Measurements from ENCODE around the gene VWA7.
A peak's percentile ranks its signal among the peaks of the same experiment; 100 is the strongest.
"Not testable (repeated sequence)": the region's sequence is repeated elsewhere in the genome, so short reads cannot be mapped to it uniquely, and the experiment has no call there.

VWA7 gene

DNA sequence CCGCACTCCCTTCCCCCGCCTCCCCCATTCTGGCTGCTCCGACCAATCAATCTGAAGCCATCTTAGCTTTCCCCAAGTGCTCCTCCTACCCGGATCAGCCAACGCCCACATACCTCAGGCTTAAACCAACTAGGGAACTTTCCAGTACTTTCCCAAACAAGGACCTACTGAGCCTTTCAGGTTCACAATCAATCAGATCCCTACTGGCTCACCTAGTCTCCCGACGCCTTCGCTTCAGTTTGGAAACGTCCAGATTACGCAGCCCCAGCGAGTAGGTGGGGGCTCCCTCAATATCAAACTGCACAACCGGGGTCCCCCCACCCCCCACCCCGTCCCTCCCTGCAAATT lies 37.5 kb upstream of the VWA7 start:
- 0% methylated on average over 9 of the region's 13 CpGs for WGBS (ENCODE audit: insufficient coverage)
- ChIA-PET POLR2A (interaction anchor here (0.7 to 1.9 kb wide), 7 partner anchors 8 to 111 kb away, joined by 3 to 14 read pairs (median 4); partner anchors contain the start of genes ABHD16A, HSPA1B, LSM2 and VARS1), CTCF (interaction anchor here (1.0 to 3.9 kb wide), 8 partner anchors 11 to 85 kb away, joined by 3 to 13 read pairs (median 6); partner anchors contain the start of genes HSPA1B and VARS1)
- peak; percentile 80 to 86 (median 83) for DNase-seq
- H3K4me3 ChIP-seq (ENCODE audit: control insufficient read depth in 1 of 7, extremely low read depth in 1 of 7, insufficient read depth in 4 of 7, low read depth in 2 of 7, low read length in 6 of 7), result peak overlapping the region; percentile 35 to 95 (median 82)
- H3K9me3 ChIP-seq (ENCODE audit: control extremely low read depth in 1 of 5, control insufficient read depth in 4 of 5, insufficient read depth in 2 of 5, low read depth in 1 of 5, low read length in 4 of 5), result no peaks in the 10 kb centered on the region
- no peaks in the 10 kb centered on the region for H3K36me3 ChIP-seq (ENCODE audit: control insufficient read depth in 4 of 4, insufficient read depth in 4 of 4, low read length in 3 of 4)
- no peaks in the 10 kb centered on the region for H3K27me3 ChIP-seq (replicated peaks in 2 of 5; ENCODE audit: control insufficient read depth in 4 of 5, insufficient read depth in 5 of 5, low read length in 4 of 5)
- peaks cover 16 to 38% (median 24%) of the 10 kb centered on the region in 4 experiments for H3K4me1 ChIP-seq (ENCODE audit: control extremely low read depth in 1 of 4, control insufficient read depth in 4 of 4, insufficient read depth in 4 of 4, low read length in 3 of 4)
- H3K27ac ChIP-seq (ENCODE audit: insufficient read depth in 1 of 2, low read depth in 1 of 2, low read length in 2 of 2, poor library complexity in 1 of 2, severe bottlenecking in 2 of 2), result peak overlapping the region; percentile 58 to 83

DNA sequence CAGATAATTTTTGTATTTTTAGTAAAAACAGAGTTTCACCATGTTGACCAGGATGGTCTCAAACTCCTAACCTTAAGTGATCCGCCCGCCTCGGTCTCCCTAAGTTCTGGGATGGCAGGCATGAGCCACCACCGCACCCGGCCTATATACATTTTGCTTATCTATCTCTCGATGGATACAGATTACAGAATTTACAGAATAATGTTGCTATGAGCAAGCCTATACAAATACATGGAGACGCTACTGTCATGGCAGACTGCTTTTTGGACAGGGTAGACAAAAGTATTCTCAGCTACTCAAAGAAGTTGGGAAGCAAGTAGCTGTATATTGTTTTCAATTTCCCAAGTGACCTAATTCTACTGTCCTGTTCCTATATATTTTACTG lies 36.3 kb upstream of the VWA7 start:
- Histone ChIP-seq H3K4me3 (ENCODE audit: control insufficient read depth in 1 of 7, extremely low read depth in 1 of 7, insufficient read depth in 4 of 7, low read depth in 2 of 7, low read length in 6 of 7) (peak overlapping the region in 3 of 7 experiments; percentile 28 to 95 (median 91)), H3K4me1 (ENCODE audit: control extremely low read depth in 1 of 4, control insufficient read depth in 4 of 4, insufficient read depth in 4 of 4, low read length in 3 of 4) (peaks cover 10 to 35% (median 17%) of the 10 kb centered on the region in 4 experiments), H3K9me3 (ENCODE audit: control extremely low read depth in 1 of 5, control insufficient read depth in 4 of 5, insufficient read depth in 2 of 5, low read depth in 1 of 5, low read length in 4 of 5) (no peaks in the 10 kb centered on the region), H3K27ac (ENCODE audit: insufficient read depth in 1 of 2, low read depth in 1 of 2, low read length in 2 of 2, poor library complexity in 1 of 2, severe bottlenecking in 2 of 2) (peak overlapping the region in 1 of 2 experiments; percentile 83), H3K27me3 (replicated peaks in 2 of 5; ENCODE audit: control insufficient read depth in 4 of 5, insufficient read depth in 5 of 5, low read length in 4 of 5) (no peaks in the 10 kb centered on the region), H3K36me3 (ENCODE audit: control insufficient read depth in 4 of 4, insufficient read depth in 4 of 4, low read length in 3 of 4) (no peaks in the 10 kb centered on the region)
- no peak for DNase-seq
- CTCF ChIA-PET, result interaction anchor here (0.6 to 3.9 kb wide), 9 partner anchors 13 to 92 kb away, joined by 3 to 13 read pairs (median 5); partner anchors contain the start of genes LY6G6C and VARS1
- WGBS (ENCODE audit: insufficient coverage), result 100% methylated on average over 2 of the region's 7 CpGs
- POLR2A ChIA-PET, result interaction anchor here (1.2 to 1.5 kb wide), 2 partner anchors 13 to 198 kb away, joined by 3 to 4 read pairs; partner anchors contain the start of gene HSPA1B

DNA sequence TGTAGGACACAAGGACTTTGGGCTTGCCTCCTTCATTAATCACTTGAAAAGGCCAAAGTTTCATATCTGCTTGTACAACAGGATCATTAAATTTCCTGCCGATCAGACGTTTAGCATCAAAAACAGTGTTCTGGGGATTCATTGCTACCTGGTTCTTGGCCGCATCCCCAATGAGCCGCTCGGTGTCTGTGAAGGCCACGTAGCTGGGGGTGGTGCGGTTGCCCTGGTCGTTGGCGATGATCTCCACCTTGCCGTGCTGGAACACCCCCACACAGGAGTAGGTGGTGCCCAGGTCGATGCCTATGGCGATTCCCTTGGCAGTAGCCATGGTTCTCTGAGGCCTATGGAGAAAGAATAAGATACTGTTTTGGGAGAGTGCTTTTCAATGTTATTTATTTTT lies 34.5 kb upstream of the VWA7 start:
- ChIA-PET POLR2A (interaction anchor here (0.5 kb wide), 1 partner anchor 84 kb away, joined by 3 read pairs; no protein-coding TSS in a partner anchor), CTCF (interaction anchor here (0.6 to 3.9 kb wide), 5 partner anchors 13 to 132 kb away, joined by 3 to 13 read pairs (median 4); partner anchors contain the start of genes ABHD16A and VARS1)
- H3K9me3 ChIP-seq (ENCODE audit: control extremely low read depth in 1 of 5, control insufficient read depth in 4 of 5, insufficient read depth in 2 of 5, low read depth in 1 of 5, low read length in 4 of 5), result no peaks in the 10 kb centered on the region
- H3K27me3 ChIP-seq (replicated peaks in 2 of 5; ENCODE audit: control insufficient read depth in 4 of 5, insufficient read depth in 5 of 5, low read length in 4 of 5), result no peaks in the 10 kb centered on the region
- no peak overlapping the region for H3K4me3 ChIP-seq (ENCODE audit: control insufficient read depth in 1 of 7, extremely low read depth in 1 of 7, insufficient read depth in 4 of 7, low read depth in 2 of 7, low read length in 6 of 7)
- H3K4me1 ChIP-seq (ENCODE audit: control extremely low read depth in 1 of 4, control insufficient read depth in 4 of 4, insufficient read depth in 4 of 4, low read length in 3 of 4), result peaks cover 8 to 27% (median 11%) of the 10 kb centered on the region in 4 experiments
- H3K36me3 ChIP-seq (ENCODE audit: control insufficient read depth in 4 of 4, insufficient read depth in 4 of 4, low read length in 3 of 4), result no peaks in the 10 kb centered on the region
- DNase-seq, result no peak
- 96% methylated on average over 12 of the region's 12 CpGs for WGBS (ENCODE audit: insufficient coverage)
- H3K27ac ChIP-seq (ENCODE audit: insufficient read depth in 1 of 2, low read depth in 1 of 2, low read length in 2 of 2, poor library complexity in 1 of 2, severe bottlenecking in 2 of 2), result no peak overlapping the region

DNA sequence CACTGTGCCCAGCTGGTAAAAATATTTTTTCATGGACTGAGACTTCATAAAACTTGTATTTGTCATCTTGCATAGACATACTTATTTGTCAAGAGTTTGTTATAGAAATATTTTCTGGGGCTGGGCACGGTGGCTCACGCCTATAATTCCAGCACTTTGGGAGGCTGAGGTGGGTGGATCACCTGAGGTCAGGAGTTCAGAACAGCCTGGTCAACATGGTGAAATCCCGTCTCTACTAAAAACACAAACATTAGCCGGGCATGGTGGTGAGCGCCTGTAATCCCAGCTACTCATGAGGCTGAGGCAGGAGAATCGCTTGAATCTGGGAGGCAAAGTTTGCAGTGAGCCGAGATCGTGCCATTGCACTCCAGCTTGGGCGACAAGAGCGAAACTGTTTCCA lies 31.5 kb upstream of the VWA7 start:
- H3K4me1 ChIP-seq (ENCODE audit: control extremely low read depth in 1 of 4, control insufficient read depth in 4 of 4, insufficient read depth in 4 of 4, low read length in 3 of 4), result peaks cover 6 to 18% (median 14%) of the 10 kb centered on the region in 4 experiments
- DNase-seq; H3K27ac ChIP-seq (ENCODE audit: insufficient read depth in 1 of 2, low read depth in 1 of 2, low read length in 2 of 2, poor library complexity in 1 of 2, severe bottlenecking in 2 of 2); H3K36me3 ChIP-seq (ENCODE audit: control insufficient read depth in 4 of 4, insufficient read depth in 4 of 4, low read length in 3 of 4); H3K9me3 ChIP-seq (ENCODE audit: control extremely low read depth in 1 of 5, control insufficient read depth in 4 of 5, insufficient read depth in 2 of 5, low read depth in 1 of 5, low read length in 4 of 5); H3K4me3 ChIP-seq (ENCODE audit: control insufficient read depth in 1 of 7, extremely low read depth in 1 of 7, insufficient read depth in 4 of 7, low read depth in 2 of 7, low read length in 6 of 7); H3K27me3 ChIP-seq (replicated peaks in 2 of 5; ENCODE audit: control insufficient read depth in 4 of 5, insufficient read depth in 5 of 5, low read length in 4 of 5); POLR2A ChIA-PET: not testable (repeated sequence)
- CTCF ChIA-PET, result interaction anchor here (1.5 to 1.8 kb wide), 2 partner anchors 10 to 13 kb away, joined by 4 to 5 read pairs; partner anchors contain the start of gene VARS1
- WGBS (ENCODE audit: insufficient coverage), result 94% methylated on average over 3 of the region's 10 CpGs

DNA sequence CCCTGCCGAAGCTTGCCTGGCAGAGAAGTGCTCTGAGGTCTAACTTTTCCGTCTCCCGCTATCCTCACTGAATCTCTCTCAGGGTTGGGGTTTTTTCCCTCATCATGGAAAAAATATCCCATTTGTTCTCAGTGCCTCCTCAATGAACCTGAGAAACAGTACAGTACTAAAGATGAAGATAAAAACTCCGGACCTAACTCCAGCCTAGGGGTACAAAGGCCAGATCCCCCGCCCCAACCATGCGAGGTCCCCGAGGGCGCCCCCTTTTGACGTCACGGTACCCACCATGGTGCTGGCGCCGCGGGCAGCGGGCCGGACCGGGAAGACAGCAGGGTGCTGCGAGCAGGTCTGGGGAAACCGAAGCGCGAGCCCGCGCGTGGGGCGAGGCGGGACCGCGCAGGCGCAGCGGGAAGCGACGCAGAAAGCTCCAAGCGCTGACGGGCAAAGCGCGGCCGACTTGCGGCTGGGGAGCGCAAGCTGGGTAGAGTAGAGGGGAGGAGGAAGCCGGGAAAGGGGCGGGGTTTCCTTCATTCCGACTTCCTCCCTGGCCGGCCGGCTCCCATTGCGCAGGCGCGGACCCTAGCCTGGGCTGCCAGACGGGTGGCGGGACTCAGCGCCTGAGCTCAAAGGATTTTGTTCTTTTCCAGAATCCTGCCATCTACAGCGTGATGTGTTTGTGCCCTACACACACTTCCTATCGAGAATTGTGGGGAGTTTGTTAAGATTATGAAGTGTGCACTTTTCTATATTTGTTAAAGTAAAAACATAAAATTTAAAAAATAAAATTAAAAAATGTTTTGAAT lies 29.5 kb upstream of the VWA7 start, which contains the start of gene LSM2:
Gene LSM2 (minus strand): TSS at position 497 of the 803 bp plus-strand sequence. CDS start 209 bp downstream, at position 288.
- CTCF ChIA-PET, result interaction anchor here (0.6 to 3.6 kb wide), 18 partner anchors 9 to 256 kb away, joined by 3 to 18 read pairs (median 4); partner anchors contain the start of genes HSPA1B, MSH5 and VARS1
- Histone ChIP-seq H3K27ac (ENCODE audit: insufficient read depth in 1 of 2, low read depth in 1 of 2, low read length in 2 of 2, poor library complexity in 1 of 2, severe bottlenecking in 2 of 2) (peak within 1 kb of the TSS; percentile 85 to 94), H3K4me1 (ENCODE audit: control extremely low read depth in 1 of 4, control insufficient read depth in 4 of 4, insufficient read depth in 4 of 4, low read length in 3 of 4) (peaks cover 6 to 15% (median 11%) of the 10 kb centered on the region in 4 experiments), H3K9me3 (ENCODE audit: control extremely low read depth in 1 of 5, control insufficient read depth in 4 of 5, insufficient read depth in 2 of 5, low read depth in 1 of 5, low read length in 4 of 5) (no peaks in the 10 kb centered on the region), H3K27me3 (replicated peaks in 2 of 5; ENCODE audit: control insufficient read depth in 4 of 5, insufficient read depth in 5 of 5, low read length in 4 of 5) (no peaks in the 10 kb centered on the region), H3K4me3 (ENCODE audit: control insufficient read depth in 1 of 7, extremely low read depth in 1 of 7, insufficient read depth in 4 of 7, low read depth in 2 of 7, low read length in 6 of 7) (peak within 1 kb of the TSS; percentile 73 to 98 (median 95)), H3K36me3 (ENCODE audit: control insufficient read depth in 4 of 4, insufficient read depth in 4 of 4, low read length in 3 of 4) (peaks cover 0 to 13% (median 8%) of the 10 kb centered on the region in 4 experiments)
- DNase-seq, result peak; percentile 94 to 97 (median 97)
- WGBS (ENCODE audit: insufficient coverage), result under 1% methylated on average over 46 of the region's 51 CpGs
- POLR2A ChIA-PET, result interaction anchor here (0.5 to 2.6 kb wide), 9 partner anchors 8 to 154 kb away, joined by 3 to 14 read pairs (median 5); partner anchors contain the start of genes CLIC1, HSPA1A, HSPA1L and MSH5

DNA sequence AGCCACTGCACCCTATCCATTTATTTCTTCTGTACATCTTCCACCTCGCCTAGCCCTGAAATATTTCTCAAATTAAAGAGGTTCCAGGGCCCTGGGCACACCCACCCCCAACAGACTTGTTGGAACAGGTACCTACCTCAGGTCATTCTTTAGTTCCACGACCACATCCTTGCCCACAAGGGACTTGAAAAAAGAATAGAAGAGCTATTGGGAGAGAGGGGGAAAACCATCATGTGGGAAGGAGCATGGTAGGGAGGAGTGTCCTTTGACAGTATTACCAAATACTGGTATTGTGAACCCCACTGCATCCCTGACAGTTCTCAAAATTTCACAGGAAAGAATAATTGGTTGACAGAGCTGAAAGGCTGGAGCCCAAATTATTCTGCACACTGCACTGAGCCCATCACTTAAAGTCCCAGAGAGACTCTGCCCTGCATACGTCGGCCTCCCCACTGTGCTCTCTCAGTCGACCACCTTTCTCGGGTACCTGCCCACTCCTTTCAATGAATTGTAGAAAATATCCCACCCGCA lies 28.9 kb upstream of the VWA7 start:
- POLR2A ChIA-PET, result interaction anchor here (0.7 to 2.6 kb wide), 7 partner anchors 9 to 1628 kb away, joined by 3 to 14 read pairs (median 6); partner anchors contain the start of genes CLIC1, HSPA1A, HSPA1L and VARS1

More for the DNA sequence above, 28.9 kb upstream of the VWA7 start:
- H3K36me3 ChIP-seq (ENCODE audit: control insufficient read depth in 4 of 4, insufficient read depth in 4 of 4, low read length in 3 of 4), result peaks cover 0 to 16% (median 8%) of the 10 kb centered on the region in 4 experiments
- CTCF ChIA-PET, result interaction anchor here (0.6 to 3.6 kb wide), 9 partner anchors 8 to 67 kb away, joined by 3 to 18 read pairs (median 5); partner anchors contain the start of genes MSH5 and VARS1
- H3K27ac ChIP-seq (ENCODE audit: insufficient read depth in 1 of 2, low read depth in 1 of 2, low read length in 2 of 2, poor library complexity in 1 of 2, severe bottlenecking in 2 of 2), result peak overlapping the region; percentile 85 to 94
- H3K4me3 ChIP-seq (ENCODE audit: control insufficient read depth in 1 of 7, extremely low read depth in 1 of 7, insufficient read depth in 4 of 7, low read depth in 2 of 7, low read length in 6 of 7), result peak overlapping the region; percentile 73 to 98 (median 95)
- no peaks in the 10 kb centered on the region for H3K9me3 ChIP-seq (ENCODE audit: control extremely low read depth in 1 of 5, control insufficient read depth in 4 of 5, insufficient read depth in 2 of 5, low read depth in 1 of 5, low read length in 4 of 5)
- DNase-seq, result no peak
- H3K4me1 ChIP-seq (ENCODE audit: control extremely low read depth in 1 of 4, control insufficient read depth in 4 of 4, insufficient read depth in 4 of 4, low read length in 3 of 4), result peaks cover 6 to 15% (median 11%) of the 10 kb centered on the region in 4 experiments
- no peaks in the 10 kb centered on the region for H3K27me3 ChIP-seq (replicated peaks in 2 of 5; ENCODE audit: control insufficient read depth in 4 of 5, insufficient read depth in 5 of 5, low read length in 4 of 5)
- 3% methylated on average over 4 of the region's 7 CpGs for WGBS (ENCODE audit: insufficient coverage)

Measured in common myeloid progenitor, CD34-positive (primary cell).